ENCODE data around the gene SORBS2. TPM values are rescaled to one million over a fixed set of nuclear protein-coding genes. Genes with fewer than 3 reads are reported as not detected.
A peak's percentile ranks its signal among the peaks of the same experiment; 100 is the strongest.

Gene SORBS2
- total and polyA plus RNA-seq, 7 donors: 7.9 to 1,032 (median 849) TPM

DNA sequence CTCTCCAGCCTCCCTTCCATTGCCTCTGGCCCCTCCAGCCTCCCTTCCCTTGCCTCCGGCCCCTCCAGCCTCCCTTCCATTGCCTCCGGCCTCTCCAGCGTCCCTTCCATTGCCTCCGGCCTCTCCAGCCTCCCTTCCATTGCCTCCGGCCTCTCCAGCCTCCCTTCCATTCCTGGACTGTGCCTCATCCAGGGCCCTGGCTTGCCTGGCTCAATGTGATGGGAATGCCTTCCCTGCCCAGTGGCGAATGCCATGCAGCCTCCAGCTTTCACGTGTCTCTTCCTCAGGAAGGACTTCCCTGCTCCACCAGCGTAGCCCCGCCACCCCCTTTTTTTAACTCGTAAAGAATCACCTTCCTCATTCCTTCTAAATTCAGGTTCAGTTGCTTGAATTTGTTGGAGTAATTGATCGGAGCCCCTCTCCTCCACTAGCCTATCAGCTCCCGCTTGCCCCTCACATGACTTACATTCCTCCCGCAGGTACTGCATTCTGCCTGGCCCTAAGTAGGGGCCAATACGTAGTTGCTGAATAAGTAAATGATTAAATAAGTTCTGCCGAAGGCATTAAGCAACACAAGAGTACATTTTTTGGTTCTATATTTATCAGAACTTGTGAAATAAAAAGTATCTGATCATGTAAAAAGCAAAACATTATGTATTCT is 30.3 kb downstream of the SORBS2 start:
- DNase-seq: no peak
- intact Hi-C loops (cut with DNase I): no loop called here

DNA sequence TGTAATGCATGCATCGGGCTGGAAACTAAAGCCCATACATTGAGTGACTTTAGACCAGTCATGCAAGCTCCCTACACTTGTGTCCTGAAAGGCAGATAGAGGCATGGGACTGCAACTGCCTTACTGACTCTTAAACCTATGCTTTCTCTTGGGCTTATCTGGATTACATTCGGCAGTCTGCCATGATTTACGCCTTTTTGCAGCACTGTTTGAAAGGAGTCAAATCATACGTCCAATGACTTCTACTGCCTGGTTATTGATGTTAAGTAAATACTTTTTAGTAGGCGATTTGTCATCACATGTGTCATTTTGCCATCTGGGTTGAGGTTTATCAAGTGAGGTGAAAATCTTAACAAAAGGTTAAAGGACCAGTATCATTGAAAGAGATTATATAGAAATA is 31.5 kb downstream of the SORBS2 start:
- intact Hi-C loops (cut with DNase I): no loop called here
- TF ChIP-seq POLR2A (IDR thresholded peaks at IDR 0.05): no peak
- Histone ChIP-seq H3K27me3 (no peaks in the 10 kb centered on the region), H3K27ac (peak overlapping the region in 2 of 4 donors; percentile 38 to 54), H3K9me3 (no peaks in the 10 kb centered on the region), H3K4me1 (peaks cover 0 to 32% (median 19%) of the 10 kb centered on the region in 4 donors), H3K4me3 (no peak overlapping the region), H3K36me3 (no peaks in the 10 kb centered on the region)
- 82 to 91% methylated on average over 5 of the region's 5 CpGs for WGBS, 2 donors
- no peak for DNase-seq

More for the DNA sequence above, 30.3 kb downstream of the SORBS2 start:
- Histone ChIP-seq H3K4me3 (no peak overlapping the region), H3K9me3 (no peaks in the 10 kb centered on the region), H3K4me1 (peaks cover 0 to 35% (median 17%) of the 10 kb centered on the region in 4 donors), H3K27me3 (no peaks in the 10 kb centered on the region), H3K27ac (peak overlapping the region in 3 of 4 donors; percentile 29 to 54 (median 38)), H3K36me3 (no peaks in the 10 kb centered on the region)
- TF ChIP-seq EP300 (IDR thresholded peaks at IDR 0.05): no peak
- WGBS, 2 donors: 83 to 88% methylated on average over 14 to 15 of the region's 15 CpGs

DNA sequence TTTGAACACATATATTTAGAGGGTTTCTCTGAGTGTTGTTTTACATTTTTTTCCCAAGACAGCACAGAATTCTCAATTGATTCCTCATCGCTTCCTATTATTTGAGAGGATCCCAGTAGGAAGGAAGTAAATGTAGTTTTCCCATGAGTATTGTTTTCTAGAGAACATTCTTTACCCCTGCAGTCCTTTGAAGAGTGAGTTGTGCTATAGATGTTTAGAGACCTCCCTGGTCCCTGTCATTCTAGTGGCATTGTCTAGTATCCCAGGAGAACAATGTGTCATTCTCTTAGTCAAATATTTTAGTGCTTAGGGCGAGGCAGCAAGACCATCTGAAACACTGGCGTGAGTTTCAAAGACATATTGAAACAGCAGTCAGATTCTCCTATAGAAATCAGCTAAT is 32.5 kb downstream of the SORBS2 start:
- Histone ChIP-seq H3K9me3 (no peaks in the 10 kb centered on the region), H3K36me3 (no peaks in the 10 kb centered on the region), H3K27ac (peak overlapping the region in 3 of 4 donors; percentile 53 to 87 (median 79)), H3K4me3 (no peak overlapping the region), H3K4me1 (peaks cover 0 to 30% (median 16%) of the 10 kb centered on the region in 4 donors), H3K27me3 (no peaks in the 10 kb centered on the region)
- intact Hi-C loops (cut with DNase I): no loop called here
- WGBS, 2 donors: 69 to 86% methylated on average over 3 of the region's 3 CpGs
- DNase-seq: no peak
- no peak for TF ChIP-seq EP300 (IDR thresholded peaks at IDR 0.05)
- TF ChIP-seq, protein P1, sequence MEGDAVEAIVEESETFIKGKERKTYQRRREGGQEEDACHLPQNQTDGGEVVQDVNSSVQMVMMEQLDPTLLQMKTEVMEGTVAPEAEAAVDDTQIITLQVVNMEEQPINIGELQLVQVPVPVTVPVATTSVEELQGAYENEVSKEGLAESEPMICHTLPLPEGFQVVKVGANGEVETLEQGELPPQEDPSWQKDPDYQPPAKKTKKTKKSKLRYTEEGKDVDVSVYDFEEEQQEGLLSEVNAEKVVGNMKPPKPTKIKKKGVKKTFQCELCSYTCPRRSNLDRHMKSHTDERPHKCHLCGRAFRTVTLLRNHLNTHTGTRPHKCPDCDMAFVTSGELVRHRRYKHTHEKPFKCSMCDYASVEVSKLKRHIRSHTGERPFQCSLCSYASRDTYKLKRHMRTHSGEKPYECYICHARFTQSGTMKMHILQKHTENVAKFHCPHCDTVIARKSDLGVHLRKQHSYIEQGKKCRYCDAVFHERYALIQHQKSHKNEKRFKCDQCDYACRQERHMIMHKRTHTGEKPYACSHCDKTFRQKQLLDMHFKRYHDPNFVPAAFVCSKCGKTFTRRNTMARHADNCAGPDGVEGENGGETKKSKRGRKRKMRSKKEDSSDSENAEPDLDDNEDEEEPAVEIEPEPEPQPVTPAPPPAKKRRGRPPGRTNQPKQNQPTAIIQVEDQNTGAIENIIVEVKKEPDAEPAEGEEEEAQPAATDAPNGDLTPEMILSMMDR (IDR thresholded peaks at IDR 0.05): no peak
- no peak for TF ChIP-seq POLR2AphosphoS5 (IDR thresholded peaks at IDR 0.05)
- TF ChIP-seq POLR2A (IDR thresholded peaks at IDR 0.05): no peak

DNA sequence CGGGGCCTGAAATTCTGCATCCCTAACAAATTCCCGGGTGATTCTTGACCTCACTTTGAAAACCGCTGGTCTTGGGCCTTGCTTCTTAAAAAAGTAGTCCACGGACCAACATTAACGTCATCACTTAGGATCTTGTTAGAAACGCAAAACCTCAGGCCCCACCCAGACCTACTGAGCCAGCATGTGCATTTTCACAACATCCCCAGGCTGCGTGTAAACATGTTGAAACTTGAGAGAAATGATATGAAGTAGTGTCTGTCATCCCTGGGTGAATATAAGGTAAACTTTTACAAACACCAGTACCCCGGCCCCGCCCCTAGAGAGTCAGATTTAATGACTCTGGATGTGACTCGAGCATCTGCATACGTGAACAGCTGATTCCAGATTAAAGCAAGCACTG is 33.7 kb downstream of the SORBS2 start:
- H3K36me3 ChIP-seq: no peaks in the 10 kb centered on the region
- intact Hi-C loops (cut with DNase I): no loop called here
- DNase-seq: no peak
- TF ChIP-seq EP300 (IDR thresholded peaks at IDR 0.05) (no peak), POLR2AphosphoS5 (IDR thresholded peaks at IDR 0.05) (no peak), POLR2A (IDR thresholded peaks at IDR 0.05) (no peak)
- TF ChIP-seq, protein P1 (IDR thresholded peaks at IDR 0.05): no peak
- H3K27me3 ChIP-seq: no peaks in the 10 kb centered on the region
- peak overlapping the region in 3 of 4 donors; percentile 53 to 87 (median 79) for H3K27ac ChIP-seq
- WGBS, 2 donors: 81 to 85% methylated on average over 11 of the region's 11 CpGs
- no peak overlapping the region for H3K4me3 ChIP-seq
- H3K4me1 ChIP-seq: peaks cover 0 to 37% (median 17%) of the 10 kb centered on the region in 4 donors
- H3K9me3 ChIP-seq: no peaks in the 10 kb centered on the region

DNA sequence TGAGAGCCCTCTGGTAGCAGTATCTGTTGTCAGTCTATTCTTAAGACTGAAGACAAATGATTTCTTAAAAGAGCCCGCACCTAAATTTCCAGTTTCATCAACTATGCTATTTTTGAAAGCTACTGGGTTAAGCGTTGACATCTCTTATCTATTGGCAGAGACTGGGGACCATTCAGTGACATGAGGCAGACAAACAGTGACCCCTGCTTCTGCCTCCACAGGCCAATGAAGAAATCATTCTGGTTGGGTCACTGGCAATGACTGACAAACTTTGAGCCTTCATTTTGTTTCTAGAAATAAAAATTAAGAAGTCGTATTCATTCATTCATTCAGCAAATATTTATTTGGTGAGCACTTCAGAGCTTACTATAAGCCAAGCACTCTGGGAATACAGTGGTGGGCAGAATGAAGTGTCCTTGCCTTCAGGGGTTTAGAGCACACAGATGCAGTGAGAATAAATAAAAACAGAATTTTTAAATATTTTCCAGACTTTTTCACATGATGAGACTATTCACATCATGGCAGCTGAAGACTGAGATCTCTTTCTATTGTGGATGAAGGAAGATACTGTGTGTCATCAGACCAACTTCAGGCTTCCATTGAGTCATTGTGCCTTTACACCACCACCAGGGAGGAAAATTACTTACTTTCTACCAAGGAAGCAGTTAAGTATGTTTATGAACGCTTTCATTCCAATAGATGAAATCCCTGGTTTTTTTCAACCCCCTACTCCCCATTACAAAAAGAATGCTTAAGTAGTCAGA is 36.0 kb downstream of the SORBS2 start:
- Histone ChIP-seq H3K9me3 (no peaks in the 10 kb centered on the region), H3K27ac (peak overlapping the region; percentile 74 to 87 (median 79)), H3K4me1 (peaks cover 0 to 45% (median 26%) of the 10 kb centered on the region in 4 donors), H3K36me3 (no peaks in the 10 kb centered on the region), H3K4me3 (peak overlapping the region in 2 of 4 donors; percentile 36 to 42), H3K27me3 (no peaks in the 10 kb centered on the region)
- TF ChIP-seq, protein P1 (IDR thresholded peaks at IDR 0.05): no peak
- no peak for TF ChIP-seq EP300 (IDR thresholded peaks at IDR 0.05)
- no peak for TF ChIP-seq POLR2AphosphoS5 (IDR thresholded peaks at IDR 0.05)
- no peak for TF ChIP-seq POLR2A (IDR thresholded peaks at IDR 0.05)
- no peak for DNase-seq
- intact Hi-C loops (cut with DNase I): no loop called here
- 82% methylated on average over 4 of the region's 4 CpGs for WGBS, 2 donors
